ENCODE results near the gene EEIG2. TPM values are rescaled to one million over a fixed set of nuclear protein-coding genes. Genes with fewer than 3 reads are reported as not detected.

The EEIG2 gene
- total and polyA plus RNA-seq, 7 donors: 0.51 to 2.1 (median 1.0) TPM

DNA sequence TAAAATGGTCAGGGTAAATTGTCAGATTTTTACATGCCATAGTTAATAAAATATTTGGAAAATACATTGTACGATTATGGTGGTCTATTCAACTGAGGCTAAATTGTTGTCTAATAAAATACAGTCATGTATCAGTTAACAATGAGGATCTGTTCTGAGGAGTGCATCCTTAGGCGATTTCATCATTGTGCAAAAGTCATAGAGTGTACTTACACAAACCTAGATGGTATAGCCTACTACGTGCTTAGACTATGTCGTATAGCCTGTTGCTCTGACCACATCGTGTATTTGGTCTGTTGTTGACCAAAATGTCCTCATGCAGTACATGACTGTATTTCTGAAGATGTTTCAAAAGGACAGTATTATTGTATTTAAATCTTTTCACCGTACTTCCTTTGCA, 5.2 kb downstream of the EEIG2 start:
- ATAC-seq: no peak
- intact Hi-C loops (cut with DNase I): loop anchor here in 1 of 2 donors (10.0 kb wide), 1 partner anchor 70 kb away; no protein-coding TSS in a partner anchor
- 87 to 91% (median 88%) methylated on average over 6 of the region's 6 CpGs for WGBS, 3 donors

DNA sequence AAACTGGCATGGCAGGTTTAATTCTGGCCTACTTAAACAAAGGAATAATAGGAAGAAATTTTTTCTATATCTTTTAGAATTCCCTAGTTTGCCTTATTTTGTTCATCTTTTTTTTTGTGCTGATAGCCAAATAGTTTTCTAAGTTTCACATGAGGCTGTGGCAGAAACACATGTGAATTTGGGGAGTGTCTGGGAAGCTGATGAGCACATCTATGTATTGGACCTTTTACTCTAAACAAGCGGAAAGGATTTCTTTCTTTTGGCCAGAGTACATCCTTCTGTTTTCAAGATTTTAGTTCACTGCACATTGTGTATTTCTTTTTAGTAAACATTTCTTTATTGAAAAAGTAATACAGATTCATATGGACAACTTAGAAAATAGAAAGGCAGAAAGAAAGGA, 5.6 kb downstream of the EEIG2 start:
- Histone ChIP-seq H3K27ac (no peak overlapping the region), H3K4me1 (no peaks in the 10 kb centered on the region), H3K36me3 (ENCODE audit: insufficient read depth in 1 of 2, low read depth in 1 of 2) (no peaks in the 10 kb centered on the region), H3K4me3 (no peak overlapping the region), H3K27me3 (ENCODE audit: insufficient read depth in 3 of 3, low read length in 2 of 3) (no peaks in the 10 kb centered on the region), H3K9me3 (no peaks in the 10 kb centered on the region)
- ATAC-seq (no peak), DNase-seq (no peak)
- 68 to 82% (median 70%) methylated on average over 1 of the region's 1 CpG for WGBS, 3 donors
- intact Hi-C loops (cut with DNase I): loop anchor here in 1 of 2 donors (10.0 kb wide), 1 partner anchor 69 kb away; no protein-coding TSS in a partner anchor
- TF ChIP-seq CTCF (IDR thresholded peaks at IDR 0.05): no peak

More for the DNA sequence above, 5.2 kb downstream of the EEIG2 start:
- Histone ChIP-seq H3K4me1 (no peaks in the 10 kb centered on the region), H3K9me3 (no peaks in the 10 kb centered on the region), H3K27me3 (ENCODE audit: insufficient read depth in 3 of 3, low read length in 2 of 3) (no peaks in the 10 kb centered on the region), H3K27ac (no peak overlapping the region), H3K4me3 (no peak overlapping the region), H3K36me3 (ENCODE audit: insufficient read depth in 1 of 2, low read depth in 1 of 2) (no peaks in the 10 kb centered on the region)
- no peak for TF ChIP-seq CTCF (IDR thresholded peaks at IDR 0.05)
- no peak for DNase-seq

DNA sequence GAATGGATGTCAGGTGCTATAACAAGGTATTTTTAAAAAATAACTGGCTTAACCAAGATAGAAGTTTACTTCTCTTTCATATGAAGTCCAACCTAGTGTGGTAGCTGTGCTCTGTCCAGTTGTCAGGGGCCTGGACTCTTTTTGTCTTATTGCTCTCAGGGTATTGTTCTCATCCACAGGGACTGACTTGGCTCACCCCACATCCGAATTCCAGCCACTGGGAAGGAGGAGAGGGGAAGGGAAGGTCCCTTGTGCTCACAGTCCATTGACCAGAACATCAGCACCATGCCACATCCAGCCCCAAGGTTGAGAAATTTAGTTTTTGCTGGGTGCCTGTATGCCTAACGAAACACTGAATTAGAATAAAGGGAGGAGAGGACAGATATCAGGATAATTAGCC, 8.7 kb downstream of the EEIG2 start:
- H3K36me3 ChIP-seq (ENCODE audit: insufficient read depth in 1 of 2, low read depth in 1 of 2): no peaks in the 10 kb centered on the region
- no peak for DNase-seq

GRCh38 chr1:108569097-108569728, 9.3 kb downstream of the EEIG2 start:
- TF ChIP-seq CTCF (IDR thresholded peaks at IDR 0.05): no peak
- no peak for ATAC-seq
- Histone ChIP-seq H3K27me3 (ENCODE audit: insufficient read depth in 3 of 3, low read length in 2 of 3) (no peaks in the 10 kb centered on the region), H3K4me3 (no peak overlapping the region), H3K9me3 (no peaks in the 10 kb centered on the region), H3K4me1 (no peaks in the 10 kb centered on the region), H3K36me3 (ENCODE audit: insufficient read depth in 1 of 2, low read depth in 1 of 2) (no peaks in the 10 kb centered on the region), H3K27ac (no peak overlapping the region)
- intact Hi-C loops (cut with DNase I): loop anchor here in 1 of 2 donors (10.0 kb wide), 1 partner anchor 66 kb away; no protein-coding TSS in a partner anchor
- no peak for DNase-seq
- WGBS, 3 donors: 90 to 95% (median 94%) methylated on average over 3 of the region's 3 CpGs

More for the DNA sequence above, 8.7 kb downstream of the EEIG2 start:
- intact Hi-C loops (cut with DNase I): loop anchor here in 1 of 2 donors (10.0 kb wide), 1 partner anchor 66 kb away; no protein-coding TSS in a partner anchor
- 71 to 83% (median 83%) methylated on average over 2 of the region's 2 CpGs for whole genome bisulfite sequencing, 3 donors
- Histone ChIP-seq H3K9me3 (no peaks in the 10 kb centered on the region), H3K27me3 (ENCODE audit: insufficient read depth in 3 of 3, low read length in 2 of 3) (no peaks in the 10 kb centered on the region), H3K4me3 (no peak overlapping the region), H3K4me1 (no peaks in the 10 kb centered on the region), H3K27ac (no peak overlapping the region)
- TF ChIP-seq CTCF (IDR thresholded peaks at IDR 0.05): no peak
- no peak for ATAC-seq

Measured in psoas muscle (tissue), 8 donors.